Hepatocyte (in vitro differentiated cells): Measurements from ENCODE around the gene MPP4.

Experiments
- CTCF ChIP-seq: fragments of 200-600 bp; sonication (generic); IDR thresholded peaks from 2 replicates; pipeline ENCODE4 v1.5.1; 2016; ENCODE audit warnings: antibody characterized with exemption, mild to moderate bottlenecking; ENCODE audit not compliant: poor library complexity
- EZH2phosphoT487 ChIP-seq: fragments of 200-600 bp; sonication (generic); IDR thresholded peaks from one replicate; pipeline ENCODE4 v1.6.1; 2018; ENCODE audit warnings: antibody characterized with exemption, mild to moderate bottlenecking, low read depth, moderate library complexity; ENCODE audit not compliant: unreplicated experiment, severe bottlenecking

DNA sequence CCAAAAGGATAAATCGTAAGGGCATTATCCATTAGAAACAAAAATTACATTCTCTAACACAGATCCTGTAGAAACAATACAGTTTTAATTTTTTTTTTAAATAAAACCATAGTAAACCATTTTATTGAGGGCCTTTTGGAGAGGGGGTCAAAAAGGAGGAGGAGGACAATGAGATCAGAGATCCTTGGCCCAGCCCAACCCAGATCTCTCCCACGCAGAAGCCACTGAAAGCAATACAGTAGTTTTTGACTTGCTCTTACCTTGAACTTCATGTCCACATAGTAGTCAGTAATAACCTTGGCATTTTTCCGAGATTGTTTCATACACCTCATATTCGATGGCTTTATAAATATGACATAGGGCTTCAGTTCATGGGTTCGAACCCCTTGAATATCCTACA, 51.0 kb downstream of the MPP4 start:
- TF ChIP-seq EZH2phosphoT487 (no peak), CTCF (no peak)
